Measurements from ENCODE around the gene GLT8D2.

GLT8D2 gene

GRCh38 chr12:104049903-104050356 lies at the start of gene GLT8D2:
Gene GLT8D2 (minus strand): TSS chr12:104050187. CDS start chr12:104019648, 30,539 bp downstream.
- no peak for DNase-seq (ENCODE audit: low spot score)

GRCh38 chr12:104097954-104098353 lies 48.0 kb upstream of the GLT8D2 start:
- in situ Hi-C loops (cut with MboI; ENCODE audit: low pct_unique_long_range_greater_than_20kb, low sequenced_read_pairs, unreplicated experiment), result no loop called here
- TF ChIP-seq CTCF (IDR thresholded peaks at IDR 0.05; ENCODE audit: extremely low read depth, insufficient read depth, missing control alignments), result no peak
- no peak for DNase-seq (ENCODE audit: low spot score)

More at GRCh38 chr12:104049903-104050356, at the start of gene GLT8D2:
- no peak for TF ChIP-seq CTCF (IDR thresholded peaks at IDR 0.05; ENCODE audit: extremely low read depth, insufficient read depth, missing control alignments)
- in situ Hi-C loops (cut with MboI; ENCODE audit: low pct_unique_long_range_greater_than_20kb, low sequenced_read_pairs, unreplicated experiment), result no loop called here

GRCh38 chr12:104095289-104095688 lies 45.3 kb upstream of the GLT8D2 start:
- no peak for DNase-seq (ENCODE audit: low spot score)
- in situ Hi-C loops (cut with MboI; ENCODE audit: low pct_unique_long_range_greater_than_20kb, low sequenced_read_pairs, unreplicated experiment), result no loop called here
- no peak for TF ChIP-seq CTCF (IDR thresholded peaks at IDR 0.05; ENCODE audit: extremely low read depth, insufficient read depth, missing control alignments)

GRCh38 chr12:104094284-104094683 lies 44.3 kb upstream of the GLT8D2 start:
- TF ChIP-seq CTCF (IDR thresholded peaks at IDR 0.05; ENCODE audit: extremely low read depth, insufficient read depth, missing control alignments), result no peak
- in situ Hi-C loops (cut with MboI; ENCODE audit: low pct_unique_long_range_greater_than_20kb, low sequenced_read_pairs, unreplicated experiment), result no loop called here
- DNase-seq (ENCODE audit: low spot score), result no peak

- no peak for DNase-seq (ENCODE audit: low spot score)
- in situ Hi-C loops (cut with MboI; ENCODE audit: low pct_unique_long_range_greater_than_20kb, low sequenced_read_pairs, unreplicated experiment), result no loop called here
- TF ChIP-seq CTCF (IDR thresholded peaks at IDR 0.05; ENCODE audit: extremely low read depth, insufficient read depth, missing control alignments), result no peak
Observed at GRCh38 chr12:104091136-104091535, 41.1 kb upstream of the GLT8D2 start.

GRCh38 chr12:104090685-104091084 lies 40.7 kb upstream of the GLT8D2 start:
- no peak for DNase-seq (ENCODE audit: low spot score)
- in situ Hi-C loops (cut with MboI; ENCODE audit: low pct_unique_long_range_greater_than_20kb, low sequenced_read_pairs, unreplicated experiment), result no loop called here
- TF ChIP-seq CTCF (IDR thresholded peaks at IDR 0.05; ENCODE audit: extremely low read depth, insufficient read depth, missing control alignments), result no peak

Measured in GM13977 (cell line).